HG03432 (cell line): Measurements from ENCODE around the gene ST7.
A peak's percentile ranks its signal among the peaks of the same experiment; 100 is the strongest.
"Not testable (repeated sequence)": the region's sequence is repeated elsewhere in the genome, so short reads cannot be mapped to it uniquely, and the experiment has no call there.

Experiments
- ATAC-seq: cut with Tn5 transposase; IDR thresholded peaks from one replicate; pipeline ENCODE4 v1.9.1; 2021; ENCODE audit warnings: mild to moderate bottlenecking, moderate library complexity; ENCODE audit not compliant: unreplicated experiment

Gene ST7, protein sequence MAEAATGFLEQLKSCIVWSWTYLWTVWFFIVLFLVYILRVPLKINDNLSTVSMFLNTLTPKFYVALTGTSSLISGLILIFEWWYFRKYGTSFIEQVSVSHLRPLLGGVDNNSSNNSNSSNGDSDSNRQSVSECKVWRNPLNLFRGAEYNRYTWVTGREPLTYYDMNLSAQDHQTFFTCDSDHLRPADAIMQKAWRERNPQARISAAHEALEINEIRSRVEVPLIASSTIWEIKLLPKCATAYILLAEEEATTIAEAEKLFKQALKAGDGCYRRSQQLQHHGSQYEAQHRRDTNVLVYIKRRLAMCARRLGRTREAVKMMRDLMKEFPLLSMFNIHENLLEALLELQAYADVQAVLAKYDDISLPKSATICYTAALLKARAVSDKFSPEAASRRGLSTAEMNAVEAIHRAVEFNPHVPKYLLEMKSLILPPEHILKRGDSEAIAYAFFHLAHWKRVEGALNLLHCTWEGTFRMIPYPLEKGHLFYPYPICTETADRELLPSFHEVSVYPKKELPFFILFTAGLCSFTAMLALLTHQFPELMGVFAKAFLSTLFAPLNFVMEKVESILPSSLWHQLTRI

DNA sequence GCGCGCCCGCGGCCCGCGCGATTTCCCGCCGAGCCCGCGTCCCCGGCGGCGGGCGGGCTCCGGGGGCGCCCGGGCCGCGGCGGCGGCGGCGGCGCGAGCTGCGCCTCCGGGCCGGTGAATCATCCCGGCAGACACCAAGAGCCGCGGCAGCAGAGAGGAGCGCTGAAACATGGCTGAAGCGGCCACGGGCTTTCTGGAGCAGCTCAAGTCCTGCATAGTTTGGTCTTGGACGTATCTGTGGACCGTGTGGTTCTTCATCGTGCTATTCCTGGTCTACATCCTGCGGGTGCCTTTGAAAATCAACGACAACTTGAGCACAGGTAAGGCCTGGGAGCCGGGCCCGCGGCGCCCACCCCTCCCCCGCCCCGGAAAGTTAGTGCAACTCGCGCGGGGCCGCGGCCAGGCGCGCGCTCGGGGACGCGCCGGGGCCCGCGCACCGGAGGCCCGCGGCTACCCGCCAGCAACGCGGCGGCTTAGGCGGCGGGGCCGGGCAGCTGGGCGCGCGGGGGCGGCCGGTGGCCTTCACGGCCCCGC lies at the start of gene ST7:
Gene ST7 (plus strand): TSS at position 130 of the 534 bp plus-strand sequence. CDS start 40 bp downstream, at position 170.
- peak; percentile 54 for ATAC-seq

DNA sequence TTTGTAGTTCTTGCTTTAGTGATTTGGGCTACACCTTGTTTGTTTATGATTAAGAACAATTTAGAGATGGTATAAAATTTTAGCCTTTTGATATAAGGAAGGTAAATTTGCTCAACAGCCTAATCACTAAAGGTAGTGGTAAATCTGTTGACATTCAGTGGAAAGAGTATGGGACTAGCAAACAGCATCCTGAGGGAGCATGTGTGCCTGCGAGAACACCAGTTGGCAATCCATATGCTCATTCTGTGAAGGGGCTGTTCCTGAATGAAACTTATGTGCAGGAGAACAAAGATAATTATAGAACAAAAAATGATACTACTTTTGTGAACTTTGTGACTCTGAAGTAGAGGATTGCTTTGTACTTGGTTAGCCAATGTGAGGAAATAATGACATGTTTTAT lies 46.9 kb upstream of the ST7 start:
- ATAC-seq, result no peak

- no peak for ATAC-seq
Observed at GRCh38 chr7:116910383-116910782, 42.9 kb upstream of the ST7 start.

GRCh38 chr7:116911801-116912200 lies 41.5 kb upstream of the ST7 start:
- ATAC-seq, result no peak

DNA sequence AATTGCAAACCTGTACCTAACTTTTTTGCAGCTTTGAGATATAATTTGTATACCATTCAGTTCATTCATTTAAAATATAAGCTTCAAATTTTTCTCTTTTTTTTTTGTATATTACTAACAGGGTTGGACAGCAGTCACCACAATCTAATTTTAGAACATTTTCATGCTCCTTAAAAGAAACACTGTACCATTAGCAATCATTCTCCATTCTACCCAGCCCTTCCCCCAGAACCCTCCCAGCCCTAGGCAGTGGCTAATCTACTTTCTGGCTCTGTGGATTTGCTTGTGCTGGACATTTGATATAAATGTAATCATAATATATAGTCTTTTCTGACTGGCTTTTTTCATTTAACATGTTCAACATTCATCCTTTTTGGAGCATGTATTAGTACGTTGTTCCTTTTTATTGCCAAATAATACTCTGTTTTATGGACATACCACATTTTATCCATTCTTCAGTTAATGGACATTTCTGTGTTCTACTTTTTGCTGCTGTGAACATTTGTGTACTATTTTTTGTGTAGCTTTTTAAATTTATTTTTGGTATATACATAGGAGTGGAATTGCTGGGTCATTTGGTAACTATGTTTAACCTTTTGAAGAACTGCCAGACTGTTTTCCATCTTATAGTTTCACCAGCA lies 40.9 kb upstream of the ST7 start:
- ATAC-seq, result no peak

DNA sequence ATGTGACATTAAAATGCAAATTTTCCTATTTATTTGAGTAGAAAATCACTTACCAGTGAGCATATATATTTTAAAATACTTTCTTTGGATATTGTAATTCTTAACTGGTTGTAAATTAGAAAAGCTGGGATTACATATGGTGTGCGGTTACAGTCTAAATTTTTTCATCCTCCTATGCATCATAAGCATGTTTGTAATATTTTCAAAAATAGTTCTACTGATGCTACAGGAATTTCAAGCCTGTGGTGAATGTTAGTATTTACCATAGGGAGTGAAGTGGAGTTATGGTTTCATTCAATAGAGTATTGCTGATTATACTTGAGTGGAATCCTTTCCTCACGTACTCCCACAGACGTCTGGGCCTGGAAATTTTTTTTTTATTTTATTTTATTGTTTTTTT lies 34.6 kb upstream of the ST7 start:
- ATAC-seq, result no peak

DNA sequence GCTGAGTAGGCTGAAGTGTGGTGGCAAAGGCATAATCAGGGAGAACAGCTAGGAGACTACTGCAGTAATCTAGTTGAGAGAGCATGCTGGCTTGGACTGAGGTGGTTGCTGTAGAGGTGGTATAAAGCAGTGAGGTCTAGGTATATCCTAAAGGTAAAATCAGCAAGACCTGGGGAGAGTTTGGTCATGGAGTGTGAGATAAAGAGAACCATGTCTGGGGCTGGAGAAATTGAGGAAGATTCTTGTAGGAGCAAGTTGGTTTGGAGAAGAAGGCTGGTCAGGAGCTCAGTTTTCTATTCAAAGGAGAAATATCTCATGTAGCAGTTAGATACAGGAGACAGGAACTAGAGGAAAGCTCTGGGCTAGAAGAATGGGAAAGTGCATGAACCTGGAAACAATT lies 32.9 kb upstream of the ST7 start:
- ATAC-seq, result no peak

GRCh38 chr7:116922545-116922944 lies 30.8 kb upstream of the ST7 start:
- ATAC-seq, result no peak

DNA sequence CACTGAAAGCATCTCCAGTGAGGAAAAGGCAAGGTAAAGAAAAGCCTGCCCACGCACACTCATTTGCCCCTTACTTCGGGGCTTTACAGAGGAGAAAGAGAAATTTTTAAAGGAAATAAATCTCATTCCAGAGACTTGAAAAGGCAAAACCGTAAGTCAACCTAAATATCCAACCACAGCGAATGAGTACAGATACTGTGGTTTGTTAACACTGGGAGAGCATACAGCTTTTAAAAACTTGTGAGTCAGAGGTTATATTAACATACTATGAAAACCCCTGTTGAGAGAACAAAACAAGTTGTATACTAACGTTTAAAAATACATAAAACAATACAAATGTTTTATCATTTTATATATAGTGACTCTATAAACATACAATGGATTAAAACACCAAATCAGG lies 28.6 kb upstream of the ST7 start:
- no peak for ATAC-seq

- no peak for ATAC-seq
Observed at GRCh38 chr7:116929021-116929420, 24.3 kb upstream of the ST7 start.

GRCh38 chr7:116929914-116930913 lies 23.1 kb upstream of the ST7 start:
- ATAC-seq, result peak; percentile 94

- ATAC-seq, result no peak
Observed at GRCh38 chr7:116932566-116932965, 20.7 kb upstream of the ST7 start.

GRCh38 chr7:116933465-116933864 lies 19.8 kb upstream of the ST7 start:
- ATAC-seq, result no peak

DNA sequence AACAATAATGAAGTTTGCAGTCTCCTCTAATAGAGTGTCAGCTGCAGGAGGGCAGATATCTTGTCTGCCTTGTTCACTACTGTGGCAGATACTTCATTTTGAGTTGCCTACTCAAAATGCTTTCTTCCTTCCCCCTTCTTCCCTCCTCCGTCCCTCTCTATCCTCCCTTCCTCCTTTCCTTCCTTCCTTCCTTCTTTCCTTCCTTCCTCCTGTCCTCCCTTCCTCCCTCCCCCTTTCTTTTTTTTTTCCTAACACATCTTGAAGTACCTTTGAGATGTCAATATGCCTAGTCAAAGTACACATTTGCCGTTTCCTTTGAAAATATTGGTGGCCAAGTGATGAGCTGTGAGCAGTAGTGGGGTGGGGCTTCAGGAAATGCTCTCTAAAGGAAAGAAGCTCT lies 18.7 kb upstream of the ST7 start:
- ATAC-seq, result no peak

DNA sequence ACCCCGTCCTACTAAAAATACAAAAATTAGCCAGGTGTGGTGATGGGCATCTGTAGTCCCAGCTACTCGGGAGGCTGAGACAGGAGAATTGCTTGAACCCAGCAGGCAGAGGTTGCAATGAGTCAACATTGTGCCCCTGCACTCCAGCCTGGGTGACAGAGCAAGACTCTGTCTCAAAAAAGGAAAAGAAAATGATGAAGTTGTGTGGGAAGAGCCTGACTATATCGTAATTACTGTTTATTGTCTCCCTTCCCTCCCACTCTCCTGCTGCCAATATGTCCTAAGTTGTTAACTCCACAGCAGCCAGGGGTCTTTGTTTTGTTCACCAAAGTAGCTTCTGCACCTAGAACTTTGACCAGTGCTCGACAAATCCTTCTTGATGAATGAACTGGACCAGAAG lies 16.5 kb upstream of the ST7 start:
- not testable (repeated sequence) for ATAC-seq

GRCh38 chr7:116938678-116939077 lies 14.6 kb upstream of the ST7 start:
- no peak for ATAC-seq

DNA sequence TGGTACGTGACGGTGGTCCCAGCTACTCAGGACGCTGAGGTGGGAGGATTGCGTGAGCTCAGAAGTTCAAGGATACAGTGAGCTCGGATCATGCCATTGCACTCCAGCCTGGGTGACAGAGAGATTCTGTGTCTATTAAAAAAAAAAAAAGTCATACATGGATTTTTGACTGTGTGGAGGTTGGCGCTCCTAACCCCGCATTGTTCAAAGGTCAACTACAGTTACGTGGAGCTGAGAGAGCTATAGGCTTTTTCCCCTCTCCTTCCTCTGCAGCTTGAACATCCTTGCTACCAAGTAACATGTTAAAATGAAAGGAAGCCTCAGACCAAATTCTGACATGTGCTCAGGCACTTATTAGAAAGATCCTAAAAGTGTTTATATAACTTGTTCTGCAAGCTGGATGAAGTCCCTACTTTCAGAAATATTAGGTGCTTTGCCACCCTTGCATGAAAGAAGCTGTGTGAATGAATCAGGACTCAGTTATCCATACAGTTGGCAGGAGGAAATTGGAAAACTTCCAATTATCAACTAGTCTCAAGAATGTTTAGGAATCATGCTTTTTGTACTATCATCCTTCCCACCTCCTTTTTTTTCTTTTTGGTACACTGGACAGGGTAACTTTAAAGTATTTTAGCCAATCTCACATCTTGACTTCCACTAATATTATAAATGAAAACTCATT lies 12.5 kb upstream of the ST7 start:
- no peak for ATAC-seq

GRCh38 chr7:116942504-116942903 lies 10.8 kb upstream of the ST7 start:
- no peak for ATAC-seq

GRCh38 chr7:116948934-116949333 lies 4.4 kb upstream of the ST7 start:
- no peak for ATAC-seq
